Adrenal gland (tissue), 12 donors: Measurements from ENCODE around the gene CCDC198. TPM values are rescaled to one million over a fixed set of nuclear protein-coding genes. Genes with fewer than 3 reads are reported as not detected.

Experiments used
- DNase-seq, 7 donors: peaks; one replicate each; pipeline ENCODE4 v3.0.0-alpha.2; 2019 to 2020
- H3K27ac ChIP-seq, 5 donors: fragments of 200-600 bp; sonication (generic) in 4 of 5; 1 replicate in 3 of 5; 2 replicates in 2 of 5; pipeline versions ENCODE4 v1.5.1 to v1.8.0; 2016 to 2020; ENCODE audit warnings: mild to moderate bottlenecking in 1 of 5
- H3K27me3 ChIP-seq: fragments of 200-600 bp; 2 replicates; pipeline ENCODE4 v1.8.0; 2021
- H3K36me3 ChIP-seq, 2 donors: fragments of 200-600 bp; replicated peaks in 1 of 2; 1 replicate in 1 of 2; 2 replicates in 1 of 2; pipeline versions ENCODE4 v1.5.1 to v1.8.0; 2018 to 2022
- H3K4me1 ChIP-seq, 2 donors: fragments of 200-600 bp; replicated peaks in 1 of 2; 1 replicate in 1 of 2; 2 replicates in 1 of 2; pipeline versions ENCODE4 v1.5.1 to v1.8.0; 2018 to 2021
- H3K4me3 ChIP-seq, 4 donors: fragments of 200-600 bp; sonication (generic) in 3 of 4; one replicate each; pipeline ENCODE4 v1.5.1; 2016 to 2018
- H3K9me3 ChIP-seq, 3 donors: fragments of 200-600 bp; sonication (generic) in 1 of 3; replicated peaks in 1 of 3; 1 replicate in 2 of 3; 2 replicates in 1 of 3; pipeline versions ENCODE4 v1.5.1 to v1.8.0; 2016 to 2021
- CTCF ChIP-seq, 6 experiments: fragments of 450-650 bp in 4 of 6; fragments of 200-600 bp in 2 of 6; sonication (generic) in 1 of 6; IDR thresholded peaks; 1 replicate in 5 of 6; 2 replicates in 1 of 6; pipeline versions ENCODE4 v1.5.1 to v1.8.0; 2016 to 2021; ENCODE audit warnings: antibody characterized with exemption in 6 of 6, mild to moderate bottlenecking in 2 of 6, moderate library complexity in 1 of 6
- POLR2A ChIP-seq, 2 donors: fragments of 450-650 bp; IDR thresholded peaks; one replicate each; pipeline ENCODE4 v1.6.1; 2017; ENCODE audit warnings: antibody characterized with exemption in 2 of 2, mild to moderate bottlenecking in 2 of 2, moderate library complexity in 1 of 2
- WGBS, 4 donors: extraction: QIAGEN DNeasy Blood & Tissue Kit in 2 of 4; methylation state at CpG; one replicate each; pipeline versions ENCODE4 v1.1.5 to v1.1.7; 2013 to 2017; 5-methylcytosine and 5-hydroxymethylcytosine counted together
- intact Hi-C, 2 donors: fragments of 100-400 bp; cut with DNase I; formaldehyde crosslinking; loops; one replicate each; pipeline versions ENCODE4 v1.14.1 to v1.15.0; 2022 to 2023
- polyA plus RNA-seq, 3 donors: library from polyadenylated mRNA; stranded (reverse); fragments of 200-250 nt in 2 of 3; fragments of 350-450 nt in 1 of 3; fragmentation: Illumina TruSeq in 1 of 3; extraction: RNeasy Lipid Tissue Mini Kit (QIAGEN cat#74804) in 1 of 3; gene quantifications; one replicate each; pipeline ENCODE4 v1.2.3, GENCODE V29; 2013 to 2014
- total RNA-seq, 9 donors: library from RNA; depleted of rRNA in 4 of 9; stranded (reverse); fragments of >200 nt in 4 of 9; fragments of 120-200 nt in 1 of 9; fragmentation: NEBNext Ultra II Directional in 1 of 9; extraction: Animal tissue kit (Norgen Biotek cat#: 25700) in 1 of 9; gene quantifications; one replicate each; pipeline versions ENCODE4 v1.1.0 to v1.2.4, GENCODE V29; 2013 to 2023
- donor health status: healthy with polysubstance abuse.
- donor health status: Bipolar disorder and iron deficiency.
- donor health status: DM: yes; HTN: yes; CAD: no.
- donor health status: DM: no; HTN: no; CAD: no.
- donor health status: DM: no; HTN: no; CAD: no.
- donor health status: DM: yes; HTN: yes; CAD: no.

Gene CCDC198
- total and polyA plus RNA-seq, 12 donors = not detected

GRCh38 chr14:57492859-57493258, 798 bp downstream of the CCDC198 start:
- no peaks in the 10 kb centered on the region for H3K36me3 ChIP-seq
- H3K27ac ChIP-seq = no peak overlapping the region
- WGBS, 4 donors = 22 to 25% (median 23%) methylated on average over 2 of the region's 2 CpGs
- H3K4me1 ChIP-seq = peaks cover 5 to 10% of the 10 kb centered on the region in 2 donors
- no peak overlapping the region for H3K4me3 ChIP-seq
- intact Hi-C loops = no loop called here
- TF ChIP-seq CTCF (IDR thresholded peaks at IDR 0.05) (no peak), POLR2A (IDR thresholded peaks at IDR 0.05) (no peak)
- no peaks in the 10 kb centered on the region for H3K27me3 ChIP-seq
- no peaks in the 10 kb centered on the region for H3K9me3 ChIP-seq
- peak in 4 of 7 donors; percentile 24 to 33 (median 29) for DNase-seq

DNA sequence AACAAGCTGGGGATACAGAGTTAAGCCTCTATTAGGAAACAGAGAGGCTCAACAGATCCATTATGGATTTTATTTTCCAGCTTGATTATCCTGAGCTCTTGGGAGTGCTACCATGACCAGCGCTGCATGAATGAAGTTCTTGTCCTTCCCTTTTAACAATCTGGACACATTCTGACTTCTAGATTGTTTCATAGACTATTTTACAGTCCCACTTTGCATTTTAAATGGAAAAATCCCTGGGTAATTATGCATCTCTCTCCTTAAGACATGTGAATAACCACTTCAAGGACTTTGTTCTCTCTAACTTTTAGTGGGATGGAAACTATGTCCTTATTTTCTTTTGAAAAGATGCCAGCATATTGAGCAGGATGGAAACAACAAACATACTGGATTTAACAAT, 2.0 kb downstream of the CCDC198 start:
- Histone ChIP-seq H3K27ac (no peak overlapping the region), H3K4me1 (peaks cover 5 to 10% of the 10 kb centered on the region in 2 donors), H3K27me3 (no peaks in the 10 kb centered on the region), H3K9me3 (no peaks in the 10 kb centered on the region), H3K36me3 (no peaks in the 10 kb centered on the region), H3K4me3 (no peak overlapping the region)
- no peak for DNase-seq
- TF ChIP-seq POLR2A (IDR thresholded peaks at IDR 0.05) = no peak
- no peak for TF ChIP-seq CTCF (IDR thresholded peaks at IDR 0.05)
- intact Hi-C loops = no loop called here
- 86 to 96% (median 89%) methylated on average over 1 of the region's 1 CpG for WGBS, 4 donors

GRCh38 chr14:57487771-57488170, 5.9 kb downstream of the CCDC198 start:
- H3K27ac ChIP-seq = no peak overlapping the region
- no peak overlapping the region for H3K4me3 ChIP-seq
- intact Hi-C loops = loop anchor here in 1 of 2 donors (5.0 kb wide), 1 partner anchor 585 kb away; no protein-coding TSS in a partner anchor
- no peaks in the 10 kb centered on the region for H3K36me3 ChIP-seq
- no peaks in the 10 kb centered on the region for H3K27me3 ChIP-seq
- no peaks in the 10 kb centered on the region for H3K9me3 ChIP-seq
- 63 to 100% (median 77%) methylated on average over 1 of the region's 1 CpG for WGBS, 4 donors
- peaks cover 0 to 5% of the 10 kb centered on the region in 2 donors for H3K4me1 ChIP-seq
- no peak for TF ChIP-seq POLR2A (IDR thresholded peaks at IDR 0.05)
- TF ChIP-seq CTCF (IDR thresholded peaks at IDR 0.05) = no peak
- DNase-seq = no peak

GRCh38 chr14:57486767-57487379, 6.8 kb downstream of the CCDC198 start:
- peak in 2 of 7 donors; percentile 17 to 28 for DNase-seq
- Histone ChIP-seq H3K27ac (no peak overlapping the region), H3K9me3 (no peaks in the 10 kb centered on the region), H3K4me3 (no peak overlapping the region), H3K27me3 (no peaks in the 10 kb centered on the region), H3K4me1 (no peaks in the 10 kb centered on the region), H3K36me3 (no peaks in the 10 kb centered on the region)
- WGBS, 4 donors = 28 to 41% (median 40%) methylated on average over 3 of the region's 3 CpGs
- TF ChIP-seq CTCF (IDR thresholded peaks at IDR 0.05) = peak; percentile 45 to 63 (median 55)
- TF ChIP-seq POLR2A (IDR thresholded peaks at IDR 0.05) = no peak
- intact Hi-C loops = loop anchor here in 1 of 2 donors (5.0 kb wide), 1 partner anchor 585 kb away; no protein-coding TSS in a partner anchor
